ENCODE results near the gene DACH1.

GRCh38 chr13:71870100-71870499, 3.1 kb upstream of the DACH1 start:
- TF ChIP-seq CTCF (IDR thresholded peaks at IDR 0.05): no peak
- no peak for TF ChIP-seq GABPB1 (CRISPR knock-in tag; IDR thresholded peaks at IDR 0.05)
- no peak for TF ChIP-seq ELF4 (CRISPR knock-in tag; IDR thresholded peaks at IDR 0.05; ENCODE audit: low read depth)
- no peak for TF ChIP-seq ATF1 (CRISPR knock-in tag; IDR thresholded peaks at IDR 0.05)
- no peak for TF ChIP-seq ZNF512 (CRISPR knock-in tag; IDR thresholded peaks at IDR 0.05; ENCODE audit: borderline replicate concordance)
- no peak for TF ChIP-seq FOXJ3 (CRISPR knock-in tag; IDR thresholded peaks at IDR 0.05; ENCODE audit: borderline replicate concordance)
- TF ChIP-seq AFF4 (CRISPR knock-in tag; IDR thresholded peaks at IDR 0.05; ENCODE audit: borderline replicate concordance): no peak
- no peak for TF ChIP-seq MAX (CRISPR knock-in tag; IDR thresholded peaks at IDR 0.05)
- no peak for TF ChIP-seq SP1 (CRISPR knock-in tag; conservative IDR thresholded peaks at IDR 0.05)
- TF ChIP-seq USF1 (CRISPR knock-in tag; IDR thresholded peaks at IDR 0.05): no peak
- TF ChIP-seq E2F5 (CRISPR knock-in tag; IDR thresholded peaks at IDR 0.05): no peak
- no peak for TF ChIP-seq TEAD4 (CRISPR knock-in tag; IDR thresholded peaks at IDR 0.05)
- TF ChIP-seq NFE2L1 (CRISPR knock-in tag; IDR thresholded peaks at IDR 0.05): no peak
- no peak for TF ChIP-seq ATF3 (CRISPR knock-in tag; conservative IDR thresholded peaks at IDR 0.05)
